ENCODE data around the gene ZNF664. TPM values are rescaled to one million over a fixed set of nuclear protein-coding genes. Genes with fewer than 3 reads are reported as not detected.

Gene ZNF664
- total and polyA plus RNA-seq, 2 of the 8 experiments (the other 6 are each of a cell fraction or from before 2014, with no cell fraction given): 22.8 to 51.4 TPM

GRCh38 chr12:124040291-124040690, 67.3 kb downstream of the ZNF664 start (continued):
- TF ChIP-seq SRF (IDR thresholded peaks at IDR 0.05; ENCODE audit: low read depth, low read length): no peak
- no peak for TF ChIP-seq RBBP5 (IDR thresholded peaks at IDR 0.05; ENCODE audit: borderline replicate concordance, low read depth, low read length)
